Esophagus muscularis mucosa (tissue), 4 donors: ENCODE results near the gene STRBP. TPM values are rescaled to one million over a fixed set of nuclear protein-coding genes. Genes with fewer than 3 reads are reported as not detected.
"Not testable (repeated sequence)": the region's sequence is repeated elsewhere in the genome, so short reads cannot be mapped to it uniquely, and the experiment has no call there.

Experiments
- DNase-seq: peaks from one replicate; pipeline ENCODE4 v3.0.0-alpha.2; 2017; ENCODE audit errors: extremely low spot score
- H3K27ac ChIP-seq, 4 donors: fragments of 200-600 bp; sonication (generic); replicated peaks in 1 of 4; 1 replicate in 3 of 4; 2 replicates in 1 of 4; pipeline ENCODE4 v1.5.1; 2016 to 2019; ENCODE audit warnings: mild to moderate bottlenecking in 1 of 4
- H3K27me3 ChIP-seq, 4 donors: fragments of 200-600 bp; sonication (generic); one replicate each; pipeline versions ENCODE4 v1.5.1 to v1.6.0; 2016 to 2019
- H3K36me3 ChIP-seq, 4 donors: fragments of 200-600 bp; sonication (generic); one replicate each; pipeline ENCODE4 v1.5.1; 2016 to 2019
- H3K4me1 ChIP-seq, 4 donors: fragments of 200-600 bp; sonication (generic); one replicate each; pipeline ENCODE4 v1.5.1; 2016 to 2019
- H3K4me3 ChIP-seq, 4 donors: fragments of 200-600 bp; sonication (generic); 1 replicate in 2 of 4; 2 replicates in 2 of 4; pipeline ENCODE4 v1.5.1; 2016 to 2019; ENCODE audit warnings: mild to moderate bottlenecking in 4 of 4, moderate library complexity in 1 of 4
- H3K9me3 ChIP-seq, 4 donors: fragments of 200-600 bp; sonication (generic); 1 replicate in 3 of 4; 2 replicates in 1 of 4; pipeline ENCODE4 v1.5.1; 2016 to 2019
- EP300 ChIP-seq: sonication (generic); formaldehyde crosslinking; IDR thresholded peaks from one replicate; pipeline ENCODE4 v1.6.1; 2017; ENCODE audit warnings: antibody characterized with exemption
- POLR2A ChIP-seq: fragments of 450-650 bp; IDR thresholded peaks from one replicate; pipeline ENCODE4 v1.6.1; 2017; ENCODE audit warnings: antibody characterized with exemption, moderate library complexity, mild to moderate bottlenecking, low read depth
- POLR2AphosphoS5 ChIP-seq, 2 donors: sonication (generic); formaldehyde crosslinking; IDR thresholded peaks; one replicate each; pipeline ENCODE4 v1.6.1; 2017; ENCODE audit warnings: antibody characterized with exemption in 2 of 2
- WGBS: methylation state at CpG from one replicate; pipeline ENCODE4 v1.1.5; 2018; 5-methylcytosine and 5-hydroxymethylcytosine counted together
- intact Hi-C: fragments of 100-400 bp; cut with DNase I; formaldehyde crosslinking; loops from one replicate; pipeline ENCODE4 v1.15.1; 2023
- total RNA-seq, 4 donors: library from RNA; depleted of rRNA; stranded (reverse); fragments of >200 nt; gene quantifications; one replicate each; pipeline versions ENCODE4 v1.1.0 to v1.2.1, GENCODE V29; 2016
- TF ChIP-seq, protein P1 (sequence below), 3 experiments: fragments of 200-600 bp in 2 of 3; fragments of 450-650 bp in 1 of 3; sonication (generic) in 2 of 3; IDR thresholded peaks; one replicate each; pipeline ENCODE4 v1.5.1; 2017 to 2019; ENCODE audit warnings: antibody characterized with exemption in 3 of 3, mild to moderate bottlenecking in 2 of 3, moderate library complexity in 1 of 3

Gene STRBP
- total RNA-seq, 4 donors from 2014 or later = 11.2 to 20.6 (median 14.5) TPM

GRCh38 chr9:123208626-123209174 is 59.7 kb downstream of the STRBP start:
- TF ChIP-seq EP300 (no peak), POLR2AphosphoS5 (IDR thresholded peaks at IDR 0.05) (no peak), POLR2A (no peak)
- TF ChIP-seq, protein P1, sequence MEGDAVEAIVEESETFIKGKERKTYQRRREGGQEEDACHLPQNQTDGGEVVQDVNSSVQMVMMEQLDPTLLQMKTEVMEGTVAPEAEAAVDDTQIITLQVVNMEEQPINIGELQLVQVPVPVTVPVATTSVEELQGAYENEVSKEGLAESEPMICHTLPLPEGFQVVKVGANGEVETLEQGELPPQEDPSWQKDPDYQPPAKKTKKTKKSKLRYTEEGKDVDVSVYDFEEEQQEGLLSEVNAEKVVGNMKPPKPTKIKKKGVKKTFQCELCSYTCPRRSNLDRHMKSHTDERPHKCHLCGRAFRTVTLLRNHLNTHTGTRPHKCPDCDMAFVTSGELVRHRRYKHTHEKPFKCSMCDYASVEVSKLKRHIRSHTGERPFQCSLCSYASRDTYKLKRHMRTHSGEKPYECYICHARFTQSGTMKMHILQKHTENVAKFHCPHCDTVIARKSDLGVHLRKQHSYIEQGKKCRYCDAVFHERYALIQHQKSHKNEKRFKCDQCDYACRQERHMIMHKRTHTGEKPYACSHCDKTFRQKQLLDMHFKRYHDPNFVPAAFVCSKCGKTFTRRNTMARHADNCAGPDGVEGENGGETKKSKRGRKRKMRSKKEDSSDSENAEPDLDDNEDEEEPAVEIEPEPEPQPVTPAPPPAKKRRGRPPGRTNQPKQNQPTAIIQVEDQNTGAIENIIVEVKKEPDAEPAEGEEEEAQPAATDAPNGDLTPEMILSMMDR (IDR thresholded peaks at IDR 0.05) = no peak
- no peak overlapping the region for H3K4me3 ChIP-seq
- H3K27ac ChIP-seq = no peak overlapping the region
- no peaks in the 10 kb centered on the region for H3K9me3 ChIP-seq
- intact Hi-C loops = no loop called here
- no peaks in the 10 kb centered on the region for H3K27me3 ChIP-seq
- peaks cover 0 to 5% (median 0%) of the 10 kb centered on the region in 4 donors for H3K4me1 ChIP-seq
- no peak for DNase-seq
- H3K36me3 ChIP-seq = no peaks in the 10 kb centered on the region
- WGBS = 71% methylated on average over 1 of the region's 1 CpG

GRCh38 chr9:123206065-123206464 is 62.3 kb downstream of the STRBP start:
- Histone ChIP-seq H3K4me3 (no peak overlapping the region), H3K27ac (no peak overlapping the region), H3K9me3 (no peaks in the 10 kb centered on the region), H3K4me1 (peaks cover 0 to 5% (median 0%) of the 10 kb centered on the region in 4 donors), H3K36me3 (no peaks in the 10 kb centered on the region), H3K27me3 (no peaks in the 10 kb centered on the region)
- WGBS = 97% methylated on average over 6 of the region's 6 CpGs
- TF ChIP-seq POLR2A = no peak
- TF ChIP-seq, protein P1 (IDR thresholded peaks at IDR 0.05) = no peak
- DNase-seq = no peak
- intact Hi-C loops = no loop called here

- H3K27me3 ChIP-seq = no peaks in the 10 kb centered on the region
These were observed 67.3 kb downstream of the STRBP start for GRCh38 chr9:123201083-123201482.

DNA sequence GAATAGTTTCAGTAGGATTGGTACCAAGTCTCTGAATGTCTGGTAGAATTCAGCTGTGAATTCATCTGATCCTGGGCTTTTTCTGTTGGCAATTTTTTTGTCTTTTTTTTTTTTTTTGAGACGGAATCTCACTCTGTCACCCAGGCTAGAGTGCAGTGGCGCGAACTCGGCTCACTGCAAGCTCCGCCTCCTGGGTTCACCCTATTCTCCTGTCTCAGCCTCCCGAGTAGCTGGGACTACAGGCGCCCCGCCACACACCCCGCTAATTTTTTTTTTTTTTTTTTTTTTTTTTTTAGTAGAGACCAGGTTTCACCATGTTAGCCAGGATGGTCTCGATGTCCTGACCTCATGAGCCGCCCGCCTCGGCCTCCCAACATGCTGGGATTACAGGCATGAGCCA is 67.9 kb downstream of the STRBP start:
- H3K9me3 ChIP-seq, H3K4me3 ChIP-seq, H3K36me3 ChIP-seq, intact Hi-C loops, H3K27ac ChIP-seq, H3K27me3 ChIP-seq, H3K4me1 ChIP-seq, DNase-seq: not testable (repeated sequence)
- WGBS = 96% methylated on average over 13 of the region's 13 CpGs

More at GRCh38 chr9:123201083-123201482, 67.3 kb downstream of the STRBP start:
- Histone ChIP-seq H3K36me3 (no peaks in the 10 kb centered on the region), H3K4me1 (no peaks in the 10 kb centered on the region), H3K9me3 (no peaks in the 10 kb centered on the region), H3K27ac (no peak overlapping the region), H3K4me3 (no peak overlapping the region)
- WGBS = 98% methylated on average over 2 of the region's 2 CpGs
- TF ChIP-seq POLR2AphosphoS5 (IDR thresholded peaks at IDR 0.05) (no peak), EP300 (no peak), POLR2A (no peak)
- TF ChIP-seq, protein P1 (IDR thresholded peaks at IDR 0.05) = no peak
- no peak for DNase-seq
- intact Hi-C loops = no loop called here

GRCh38 chr9:123196124-123196523 is 72.3 kb downstream of the STRBP start:
- no peaks in the 10 kb centered on the region for H3K36me3 ChIP-seq
- TF ChIP-seq EP300 = no peak
- TF ChIP-seq POLR2AphosphoS5 (IDR thresholded peaks at IDR 0.05) = no peak
- no peak for TF ChIP-seq POLR2A
- TF ChIP-seq, protein P1 (IDR thresholded peaks at IDR 0.05) = no peak
- H3K27ac ChIP-seq = no peak overlapping the region
- intact Hi-C loops = no loop called here
- no peaks in the 10 kb centered on the region for H3K27me3 ChIP-seq
- no peaks in the 10 kb centered on the region for H3K9me3 ChIP-seq
- no peak overlapping the region for H3K4me3 ChIP-seq
- DNase-seq = no peak
- whole genome bisulfite sequencing = 96% methylated on average over 1 of the region's 1 CpG
- no peaks in the 10 kb centered on the region for H3K4me1 ChIP-seq
